ENCODE results near the gene NCOR2.

NCOR2 gene

DNA sequence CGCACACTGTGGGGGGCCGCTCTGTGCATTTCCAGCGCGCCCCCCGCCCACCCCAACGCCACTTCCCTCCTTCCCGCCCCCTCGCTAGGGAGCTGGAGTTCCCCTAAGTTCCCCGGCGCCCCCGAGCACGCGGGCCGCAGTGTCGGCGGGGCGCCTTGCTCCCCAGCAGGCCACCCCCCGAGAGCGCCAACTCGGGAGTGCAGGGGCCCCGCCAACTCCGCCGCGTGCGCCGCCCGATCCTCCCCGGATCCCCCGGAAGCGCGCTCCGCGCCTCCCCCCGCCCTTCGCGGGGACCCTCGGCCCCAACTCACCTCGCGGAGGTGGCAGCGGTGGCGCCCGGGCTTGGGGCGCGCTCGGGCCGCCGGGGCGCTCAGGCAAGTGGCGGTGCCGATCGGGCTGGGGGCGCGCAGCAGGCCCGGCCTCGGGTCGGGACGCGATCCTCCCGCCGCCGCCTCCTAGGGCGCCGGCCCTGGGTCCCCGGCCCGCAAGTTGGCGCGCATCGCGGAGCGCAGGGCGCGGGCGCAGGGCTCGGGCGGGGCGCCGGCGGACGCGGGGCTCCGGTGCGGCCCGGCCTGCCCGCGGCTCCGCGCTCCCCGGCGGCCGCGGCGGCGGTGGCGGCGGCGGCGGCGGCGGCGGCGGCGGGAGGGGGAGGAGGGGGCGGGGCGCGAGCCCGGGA lies at the start of gene NCOR2:
TSS of gene NCOR2 (minus strand) at position 616 of the 676 bp plus-strand sequence. CDS start 72,361 bp downstream, outside the sequence.
- DNase-seq (ENCODE audit: low spot score) = peak; percentile 29

DNA sequence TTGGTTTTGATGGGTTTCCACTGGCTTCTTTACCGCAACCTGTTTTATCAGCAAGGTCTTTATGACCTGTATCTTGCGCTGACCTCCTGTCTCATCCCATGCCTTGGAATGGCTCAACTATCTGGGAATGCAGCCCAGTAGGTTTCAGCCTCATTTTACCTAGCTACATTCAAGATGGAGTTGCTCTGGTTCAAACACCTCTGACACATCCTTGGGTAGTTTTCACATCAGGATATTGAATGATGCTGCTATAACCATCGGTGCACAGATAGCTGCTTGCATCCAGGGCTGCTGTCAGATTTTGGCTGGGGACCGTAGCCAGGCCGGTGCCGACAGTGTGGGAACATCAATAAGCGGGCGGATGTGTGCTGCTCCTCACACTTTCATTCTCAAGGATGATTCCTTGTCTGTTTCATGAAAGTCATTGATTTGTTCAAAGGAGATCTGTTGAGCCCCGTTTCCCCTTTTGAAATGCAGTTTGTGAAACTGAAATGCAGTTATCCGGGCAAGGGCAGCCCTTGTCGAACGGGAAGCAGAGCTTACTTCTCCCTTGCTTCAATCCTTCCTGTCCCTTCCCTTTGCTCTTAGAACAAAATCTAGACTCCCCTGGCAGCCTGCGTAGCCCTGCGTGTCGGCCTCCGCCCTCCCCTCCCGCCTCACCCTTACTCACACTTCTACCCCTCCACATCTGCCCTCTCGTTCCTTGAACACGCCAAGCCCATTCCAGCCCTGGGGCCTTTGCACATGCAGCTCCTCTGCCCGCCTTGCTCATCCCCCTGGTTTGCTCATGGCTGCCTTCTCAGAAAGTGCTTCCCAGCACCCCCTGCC lies 49.2 kb upstream of the NCOR2 start:
- DNase-seq (ENCODE audit: low spot score) = no peak

DNA sequence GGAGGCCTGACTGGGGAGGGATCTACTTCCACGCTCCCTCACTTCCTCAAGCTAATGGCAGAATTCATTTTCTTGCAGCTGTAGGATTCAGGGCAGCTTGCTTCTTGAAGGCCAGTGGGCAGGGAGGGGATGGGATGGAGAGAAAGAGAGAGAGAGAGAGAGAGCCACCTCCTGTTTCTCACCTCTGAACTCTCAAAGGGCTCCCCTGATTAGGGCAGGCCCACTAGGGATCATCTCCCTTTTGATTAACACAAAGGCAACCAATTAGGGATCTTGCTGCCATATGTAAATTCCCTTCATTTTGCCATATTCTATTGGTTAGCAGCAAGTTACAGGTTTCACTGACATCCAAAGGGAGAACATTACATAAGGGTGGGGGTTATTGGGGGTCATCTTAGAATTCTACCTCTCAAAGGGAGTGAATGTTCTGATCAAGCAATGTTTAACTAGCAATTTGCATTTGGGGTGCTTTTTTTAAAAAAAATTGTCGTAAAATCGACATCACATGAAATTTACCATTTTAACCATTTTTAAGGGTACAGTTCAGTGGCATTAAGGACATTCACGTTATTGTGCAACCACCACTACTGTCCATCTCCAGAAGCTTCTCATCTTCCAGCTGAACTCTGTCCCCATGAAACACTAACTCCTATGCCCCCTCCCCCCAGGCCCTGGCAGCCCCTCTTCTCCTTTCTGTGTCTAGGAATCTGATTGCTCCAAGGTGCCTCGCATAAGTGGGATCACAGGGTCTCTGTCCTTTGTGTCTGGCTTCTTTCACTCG lies 47.3 kb upstream of the NCOR2 start:
- no peak for DNase-seq (ENCODE audit: low spot score)

DNA sequence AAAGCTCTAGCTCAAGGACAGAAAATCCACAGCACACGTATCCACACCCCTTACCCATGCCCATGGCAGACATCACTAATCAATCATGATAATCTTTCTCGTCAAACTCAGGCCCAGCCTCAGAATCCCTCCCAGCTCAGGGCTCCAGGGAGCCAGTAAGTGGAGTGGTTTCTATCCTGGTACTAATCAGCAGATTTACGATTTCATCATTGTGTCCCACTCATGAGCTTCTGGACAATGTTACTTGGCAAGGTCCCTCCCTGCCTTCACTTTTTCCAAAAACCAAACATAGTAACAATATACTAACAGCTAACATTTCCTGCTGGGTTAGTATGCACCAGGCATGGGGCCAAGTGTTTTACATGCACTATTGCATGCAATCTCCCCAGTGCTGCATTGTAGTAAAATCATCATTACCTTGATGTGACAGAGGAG lies 45.8 kb upstream of the NCOR2 start:
- DNase-seq (ENCODE audit: low spot score) = no peak

DNA sequence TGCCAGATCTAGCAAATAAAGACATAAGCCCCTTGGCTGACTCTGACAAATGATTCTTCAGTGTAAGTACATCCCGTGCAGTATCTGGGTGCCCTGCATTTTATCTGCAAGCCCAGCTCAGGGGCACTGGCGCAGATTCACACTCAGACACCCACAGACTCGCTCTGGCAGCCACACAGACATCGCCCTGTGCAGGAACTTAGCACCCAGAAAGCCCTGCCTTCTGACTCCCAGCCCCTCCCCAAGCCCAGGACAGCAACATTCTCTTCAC lies 44.9 kb upstream of the NCOR2 start:
- no peak for DNase-seq (ENCODE audit: low spot score)

DNA sequence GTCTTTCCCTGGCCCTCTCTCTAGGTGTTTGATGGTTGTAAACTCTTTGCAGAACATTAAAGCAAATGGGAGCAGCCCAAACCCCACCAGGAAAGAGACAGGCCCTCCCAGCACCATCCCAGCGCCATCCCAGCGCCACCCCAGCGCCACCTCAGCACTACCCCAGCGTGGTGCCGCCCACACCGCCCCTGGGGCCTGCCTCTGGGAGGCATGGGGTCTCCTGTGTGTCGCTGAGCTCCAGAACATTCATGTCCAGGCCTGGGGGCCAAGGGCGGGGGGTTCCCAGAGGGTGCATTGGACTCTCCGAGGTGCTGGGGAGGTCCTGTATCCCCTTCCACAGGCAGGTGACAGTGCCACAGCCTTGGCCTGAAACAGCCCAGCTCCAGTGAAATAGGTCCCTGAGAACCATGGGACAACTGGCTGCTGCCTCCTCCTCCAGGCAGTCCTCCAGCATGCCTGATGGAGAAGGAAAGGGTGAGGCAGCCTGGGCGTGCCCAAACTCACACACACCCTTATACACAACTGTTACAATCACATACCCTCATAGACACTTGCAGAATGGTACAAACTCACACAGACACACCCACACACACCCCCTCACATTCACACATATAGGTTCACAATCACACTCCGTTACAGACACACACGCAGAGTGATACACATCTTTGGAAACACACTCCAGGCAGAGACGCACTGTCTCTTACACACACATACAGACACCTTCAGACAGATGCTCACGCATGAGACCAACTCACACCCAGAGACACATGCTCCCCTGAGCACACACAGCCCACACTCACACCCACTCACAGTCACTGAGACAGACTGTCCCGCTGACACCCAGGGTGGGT lies 44.4 kb upstream of the NCOR2 start:
- no peak for DNase-seq (ENCODE audit: low spot score)

DNA sequence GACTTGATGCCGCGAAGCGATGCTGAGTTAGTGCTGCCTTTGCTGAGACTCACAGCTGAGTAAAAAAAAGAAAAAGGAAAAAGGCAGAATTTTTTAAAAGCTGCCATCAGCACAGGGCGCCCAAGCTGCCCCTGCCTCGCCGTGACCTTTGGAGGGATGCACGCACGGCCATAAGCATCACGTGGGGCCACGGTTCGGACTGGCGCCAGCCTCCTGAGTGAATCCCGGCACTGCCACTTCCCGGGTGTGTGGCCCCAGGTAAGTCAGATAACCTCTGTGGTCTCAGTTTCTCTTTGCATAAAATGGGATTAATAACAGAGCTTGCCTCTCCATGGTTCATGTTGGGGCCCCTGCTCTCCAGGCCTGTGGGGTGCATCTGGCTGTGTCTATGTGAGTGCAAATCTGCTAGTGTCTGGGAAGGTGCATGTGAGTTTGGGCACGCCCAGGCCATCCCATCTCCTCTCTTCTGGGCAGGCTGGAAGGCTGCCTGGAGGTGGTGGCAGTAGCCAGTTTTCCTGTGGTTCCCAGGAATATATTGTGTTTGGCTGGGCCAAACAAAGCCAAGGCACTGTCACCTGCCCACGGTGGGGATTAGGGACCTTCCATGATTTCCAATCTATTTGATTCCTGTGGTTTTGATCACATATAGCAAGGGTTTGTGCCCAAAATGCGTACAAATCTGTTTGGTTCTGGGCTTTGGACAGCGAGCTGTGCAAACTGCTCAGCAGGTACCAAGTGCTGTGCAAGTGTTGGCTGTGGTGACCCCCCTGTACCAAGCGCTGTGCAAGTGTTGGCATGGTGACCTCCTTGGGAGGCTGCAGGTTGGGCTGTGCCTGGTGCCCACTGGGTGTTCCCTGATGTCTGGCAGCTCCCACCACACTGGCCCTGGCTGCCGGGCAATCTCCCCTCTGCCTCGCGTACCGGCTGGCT lies 43.5 kb upstream of the NCOR2 start:
- no peak for DNase-seq (ENCODE audit: low spot score)

DNA sequence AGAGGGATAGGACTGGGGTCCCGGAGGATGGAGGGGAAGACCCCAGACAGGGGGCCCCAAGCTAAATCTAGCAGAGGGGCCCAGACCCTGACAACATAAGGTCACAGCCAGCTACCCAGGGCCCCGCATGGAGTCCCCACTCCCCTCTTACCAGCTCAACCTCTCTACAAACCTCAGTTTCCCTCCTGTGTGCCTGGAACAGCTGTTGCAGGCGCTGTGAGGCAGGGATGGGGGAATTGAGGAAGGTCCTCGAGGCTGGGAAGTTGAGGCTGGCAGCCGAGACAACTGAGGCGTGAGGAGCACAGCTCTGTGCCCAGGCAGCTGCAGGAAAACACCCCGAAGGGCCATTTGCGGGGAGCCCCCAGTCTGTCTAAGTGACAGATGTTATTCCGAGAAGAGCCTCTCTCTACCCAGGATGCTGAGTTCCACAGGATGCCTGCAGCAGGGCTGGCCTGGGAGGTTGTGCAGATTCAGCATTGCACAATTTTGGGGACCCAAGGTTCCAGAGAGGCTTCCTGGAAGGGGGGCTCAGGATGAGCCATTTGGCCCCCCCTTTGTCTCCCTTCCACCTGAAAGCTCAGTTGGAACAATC lies 42.7 kb upstream of the NCOR2 start:
- no peak for DNase-seq (ENCODE audit: low spot score)

DNA sequence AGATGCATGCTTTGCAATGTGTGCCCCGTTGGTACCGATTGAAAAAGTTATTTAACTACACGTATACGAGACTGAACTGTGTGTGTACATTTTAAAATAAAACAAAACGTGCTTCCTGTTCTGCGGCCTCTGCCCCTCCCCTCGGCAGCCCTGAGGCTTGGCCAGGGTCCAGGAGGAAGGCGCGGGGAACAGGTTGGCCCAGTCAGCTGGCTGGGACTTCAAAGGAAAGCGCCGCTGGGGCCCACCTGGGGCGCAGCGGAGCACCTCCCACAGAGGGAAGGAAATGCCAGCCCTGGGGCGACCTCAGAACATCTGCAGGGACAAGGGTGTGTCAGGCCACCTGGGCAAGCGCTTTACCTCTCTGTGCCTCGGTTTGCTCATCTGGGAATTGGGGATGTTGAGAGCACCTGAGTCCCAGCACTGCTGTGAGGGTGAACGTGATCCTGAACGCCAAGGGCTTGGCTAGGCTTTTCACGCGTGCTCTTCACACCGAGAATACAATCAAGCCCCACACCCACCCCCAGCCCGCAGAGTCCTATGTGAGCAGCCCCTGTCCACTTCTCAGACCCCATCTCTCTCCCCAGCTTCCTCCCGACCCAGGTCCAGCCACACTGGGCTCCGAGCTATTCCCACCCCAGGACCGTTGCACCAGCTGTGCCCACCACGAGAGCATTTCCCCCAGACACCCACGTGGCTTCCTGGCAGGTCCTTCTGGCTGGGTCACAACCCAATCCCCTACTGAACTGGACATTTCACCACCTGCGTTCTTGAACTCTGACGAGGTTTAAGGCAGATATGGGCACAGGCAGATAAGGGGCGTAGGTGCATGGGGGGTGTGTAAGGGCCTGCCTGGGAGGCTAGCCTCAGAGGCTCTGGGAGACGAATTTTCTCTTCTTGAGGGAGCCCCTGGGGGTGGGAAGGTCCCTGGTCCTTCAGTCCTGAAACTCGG lies 41.9 kb upstream of the NCOR2 start:
- DNase-seq (ENCODE audit: low spot score) = no peak

DNA sequence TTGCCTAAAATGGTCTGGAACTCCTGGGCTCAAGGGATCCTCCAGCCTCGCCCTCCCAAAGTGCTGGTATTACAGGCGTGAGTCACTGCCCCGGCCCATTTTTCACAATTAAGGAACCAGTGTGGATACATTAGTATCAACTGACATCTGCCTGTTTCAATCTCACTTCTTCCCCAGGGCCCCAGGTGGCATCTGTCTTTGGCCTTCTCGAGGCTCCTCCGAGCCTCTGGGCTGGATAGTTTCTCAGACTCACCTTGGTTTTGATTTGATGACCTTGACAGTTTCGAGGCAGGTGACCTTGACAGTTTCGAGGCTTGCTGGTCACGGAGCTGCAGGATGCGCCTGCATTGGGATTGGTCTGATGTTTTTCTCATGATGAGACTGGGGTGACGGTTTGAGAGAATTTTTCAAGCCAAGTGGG lies 41.0 kb upstream of the NCOR2 start:
- DNase-seq (ENCODE audit: low spot score) = no peak

DNA sequence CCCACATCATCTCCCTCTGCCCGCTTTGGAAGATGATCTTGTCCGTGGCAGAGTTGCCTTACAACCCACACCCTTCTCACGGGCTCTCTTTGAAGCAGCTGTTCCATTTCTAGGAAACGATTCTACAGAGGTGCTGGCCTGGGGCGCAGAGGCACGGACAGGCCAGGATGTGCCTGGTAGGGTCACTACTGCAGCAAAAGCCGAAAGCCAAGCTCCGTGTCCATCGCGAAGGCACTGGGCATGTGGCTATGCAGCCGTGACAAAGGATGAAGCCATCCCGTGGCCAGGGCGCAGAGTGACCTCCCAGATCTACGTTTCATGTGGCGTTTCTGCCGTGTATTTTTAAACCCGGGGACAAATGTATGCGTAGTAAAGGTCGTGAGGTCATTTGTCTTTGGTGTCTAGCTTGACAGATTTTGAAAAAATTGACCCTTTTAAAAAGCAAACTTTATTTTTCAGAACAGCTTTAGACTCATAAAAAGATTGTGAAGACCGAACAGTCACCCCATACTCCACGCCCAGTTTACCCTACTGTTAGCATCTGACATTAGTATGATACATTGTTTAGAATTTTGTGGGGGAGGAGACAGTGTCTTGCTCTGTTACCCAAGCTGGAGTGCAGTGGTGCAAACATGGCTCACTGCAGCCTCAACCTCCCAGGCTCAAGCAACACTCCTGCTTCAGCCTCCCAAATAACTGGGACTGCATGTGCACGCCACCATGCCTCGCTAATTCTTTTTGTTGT lies 40.4 kb upstream of the NCOR2 start:
- no peak for DNase-seq (ENCODE audit: low spot score)

DNA sequence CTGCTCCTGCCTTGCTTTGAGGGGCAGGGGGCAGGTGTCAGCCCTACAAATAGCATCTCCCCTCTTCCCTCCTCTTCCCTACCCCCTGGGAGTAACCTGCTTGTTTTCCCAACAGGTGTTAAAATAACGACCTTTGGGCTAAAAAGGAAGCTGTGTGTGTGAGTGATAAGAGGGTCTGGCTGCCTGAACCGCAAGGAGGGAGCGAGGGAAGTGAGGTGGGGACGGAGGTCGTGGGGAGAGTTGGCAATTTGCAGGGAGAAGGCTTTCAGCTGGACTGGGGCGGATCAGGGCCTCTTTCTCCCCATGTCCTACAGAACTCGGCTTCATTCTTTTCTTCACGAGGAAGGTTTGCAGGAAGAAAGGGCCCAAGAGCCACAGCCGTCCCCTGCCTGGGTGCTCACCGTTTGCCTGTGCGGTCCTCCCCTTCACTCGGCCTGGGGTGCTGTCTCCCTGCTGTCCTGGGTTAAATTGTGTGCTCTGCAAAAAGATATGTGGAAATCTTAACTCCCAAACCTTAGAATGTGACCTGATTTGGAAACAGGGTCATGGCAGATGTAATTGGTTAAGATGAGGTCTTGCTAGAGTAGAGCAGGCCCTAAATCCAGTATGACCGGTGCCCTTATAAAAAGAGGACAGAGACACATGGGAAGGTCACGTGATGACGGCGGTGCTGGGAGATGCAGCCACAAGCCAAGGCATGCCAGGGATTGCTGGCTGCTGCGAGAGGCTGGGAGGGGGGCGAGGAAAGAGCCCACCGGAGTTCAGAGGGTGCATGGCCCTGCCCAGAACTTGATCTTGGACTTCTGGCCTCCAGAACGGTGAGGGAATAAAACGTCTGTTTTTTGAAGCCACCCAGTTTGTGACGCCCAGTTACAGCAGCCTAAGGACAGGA lies 38.7 kb upstream of the NCOR2 start:
- no peak for DNase-seq (ENCODE audit: low spot score)

DNA sequence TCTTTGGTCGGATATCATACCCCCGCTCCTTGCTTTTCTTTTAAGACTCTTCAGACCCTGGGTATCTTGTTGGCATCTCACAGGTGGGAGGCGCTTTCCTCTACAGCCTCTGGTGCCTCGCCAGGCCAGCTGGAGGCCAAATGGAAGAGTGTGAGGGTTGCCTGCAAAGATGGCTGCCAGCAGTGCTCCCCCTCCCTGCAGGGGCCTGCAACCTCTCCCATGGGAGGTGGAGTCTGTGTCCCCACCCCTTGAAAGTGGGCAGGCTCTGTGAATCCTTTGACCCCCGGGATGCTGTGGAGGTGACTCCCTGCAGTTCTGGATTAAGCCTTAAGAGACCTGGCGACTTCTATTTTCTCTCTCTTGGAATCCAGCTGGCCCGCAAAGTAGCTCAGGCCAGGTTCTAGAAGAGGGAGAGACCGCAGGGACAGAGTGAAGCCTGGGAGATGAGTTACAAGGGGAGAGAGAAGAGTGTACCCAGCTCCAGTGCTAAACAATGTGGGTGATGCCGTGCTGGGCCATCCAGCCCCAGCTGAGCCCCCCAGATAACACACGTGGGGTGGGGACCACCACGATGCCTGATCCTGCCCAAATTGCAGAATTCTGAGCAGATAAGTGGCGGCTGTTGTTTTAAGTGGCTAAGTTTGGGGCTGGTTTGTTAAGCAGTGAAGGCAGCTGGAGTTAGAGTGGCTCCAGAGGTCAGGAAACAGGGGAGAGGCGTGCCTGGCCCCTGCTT lies 37.9 kb upstream of the NCOR2 start:
- DNase-seq (ENCODE audit: low spot score) = no peak

DNA sequence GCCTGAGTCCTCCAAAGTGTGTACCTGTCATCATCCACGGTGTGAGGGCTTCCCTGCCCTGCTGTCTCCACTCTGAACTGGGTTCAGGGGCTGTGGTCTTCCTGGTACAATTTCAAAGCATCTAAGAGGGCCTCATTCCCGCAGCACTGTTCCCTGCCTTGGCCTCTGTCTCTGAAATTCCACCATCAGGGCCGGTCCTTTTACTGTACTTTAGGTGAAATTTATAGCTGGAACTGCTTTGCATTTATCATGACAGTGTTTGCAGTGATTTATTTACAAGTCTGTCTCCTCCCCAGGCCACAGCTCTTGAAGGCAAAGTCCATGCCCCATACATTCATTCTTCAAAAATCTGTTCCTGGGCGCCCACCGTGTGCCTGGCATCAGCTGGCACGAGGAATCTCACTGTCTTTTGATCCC lies 36.9 kb upstream of the NCOR2 start:
- DNase-seq (ENCODE audit: low spot score) = no peak

DNA sequence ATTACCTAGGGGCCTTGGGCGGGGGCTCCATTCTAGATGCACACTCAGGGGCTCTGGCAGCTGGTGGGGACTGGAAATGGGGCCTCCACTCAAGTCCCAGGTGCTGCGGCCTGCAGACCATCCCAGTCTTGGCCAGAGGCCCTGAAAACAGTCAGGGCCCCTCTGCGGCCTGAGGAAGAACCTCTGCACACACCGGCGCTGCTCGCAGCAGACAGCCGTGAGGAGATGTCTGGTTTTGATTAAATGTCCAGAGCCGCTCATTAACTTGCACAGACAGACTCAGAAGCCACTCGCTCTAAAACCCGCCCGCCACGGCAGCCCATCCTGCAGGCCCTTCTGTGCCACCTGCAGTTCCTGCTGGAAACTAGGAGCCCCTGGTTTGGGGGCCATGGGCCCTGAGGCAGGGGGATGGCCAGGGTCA lies 36.4 kb upstream of the NCOR2 start:
- no peak for DNase-seq (ENCODE audit: low spot score)

DNA sequence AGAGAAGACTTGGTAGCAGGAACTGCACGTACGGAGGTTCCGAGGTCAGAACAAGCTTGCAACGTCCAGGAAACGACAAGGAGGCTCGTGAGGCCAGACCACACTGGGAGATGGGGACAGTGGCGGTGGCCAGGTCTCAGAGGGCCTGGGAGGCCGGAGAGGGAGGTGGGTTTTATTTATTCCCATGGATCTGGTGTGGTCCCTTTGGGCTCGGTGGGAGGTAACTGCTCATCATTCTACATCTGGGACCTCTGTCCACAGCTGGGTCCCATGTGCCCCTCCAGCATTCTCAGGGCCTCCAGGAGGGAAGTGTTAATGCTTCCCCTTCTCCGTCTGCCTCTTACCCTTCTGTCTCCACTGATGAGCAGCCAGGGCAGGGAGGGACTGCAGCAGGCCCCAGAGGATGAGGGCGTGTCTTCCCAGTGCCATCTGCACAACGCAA lies 35.7 kb upstream of the NCOR2 start:
- DNase-seq (ENCODE audit: low spot score) = no peak

DNA sequence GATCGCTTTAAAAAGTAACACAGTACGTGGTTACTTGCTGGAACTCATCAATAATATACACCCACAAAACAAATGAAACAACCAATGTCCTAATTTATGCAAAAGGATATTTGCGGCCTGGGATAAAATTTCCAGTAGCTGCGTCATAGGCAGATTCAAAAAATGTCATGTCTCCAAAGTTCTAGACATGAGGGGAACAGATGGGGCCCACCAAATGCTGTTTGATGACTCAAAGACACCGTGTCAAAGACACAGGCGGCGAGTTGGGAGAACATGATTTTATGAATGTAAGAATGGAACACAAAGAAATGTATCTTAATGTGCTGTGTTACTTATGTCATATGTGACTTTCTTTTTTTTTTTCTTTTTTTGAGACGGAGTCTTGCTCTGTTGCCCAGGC lies 34.3 kb upstream of the NCOR2 start:
- DNase-seq (ENCODE audit: low spot score) = no peak
